Activated CD4-positive, alpha-beta T cell treated with anti-CD3 and anti-CD28 coated beads, Interleukin-10, Interleukin-2, amounts not matched to agents 100 ng/mL and 50 ng/mL, durations not matched to agents 16 hours and 8 hours (primary cell): ENCODE measurements around the gene WASHC4.
"Not testable (repeated sequence)": the region's sequence is repeated elsewhere in the genome, so short reads cannot be mapped to it uniquely, and the experiment has no call there.

Source experiments
- DNase-seq: peaks from one replicate; pipeline ENCODE4 v3.0.0-alpha.2; 2020

WASHC4 gene

DNA sequence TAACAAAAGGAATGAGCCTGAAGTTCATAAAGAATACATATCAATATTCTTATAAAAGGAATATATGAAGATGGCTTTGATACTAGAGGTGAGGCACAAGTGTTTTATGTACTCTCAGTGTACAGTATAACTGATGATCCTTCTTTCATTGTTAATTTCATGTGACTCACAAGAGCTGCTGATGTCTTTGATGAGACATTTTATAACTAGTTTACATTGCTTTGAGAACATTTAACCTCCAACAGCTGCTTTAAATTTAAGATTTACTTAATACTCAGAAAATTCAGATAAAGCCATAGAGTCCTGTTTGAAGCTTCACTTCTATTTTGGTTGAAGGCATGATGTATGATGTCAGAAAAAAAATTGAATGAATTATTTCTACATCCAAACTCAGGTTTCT, 59.8 kb downstream of the WASHC4 start:
- no peak for DNase-seq

DNA sequence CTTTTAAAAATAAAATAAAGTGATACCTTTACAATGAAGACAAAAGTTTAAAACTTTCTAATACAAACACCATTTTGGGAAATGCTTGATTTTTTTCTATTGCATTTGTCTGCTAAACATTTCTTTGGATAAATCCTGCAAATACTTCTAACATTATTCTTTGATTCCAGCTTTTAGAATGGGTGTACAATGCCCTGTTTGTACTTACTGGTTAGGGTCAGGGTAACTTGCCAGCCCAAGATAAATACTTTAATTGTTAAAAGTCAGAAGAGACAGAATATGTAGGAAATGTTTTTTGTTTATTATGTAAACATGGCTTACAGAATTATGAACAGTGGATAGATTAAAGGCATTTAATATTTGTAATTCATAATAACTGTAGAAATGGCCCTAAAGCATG, 60.5 kb downstream of the WASHC4 start:
- no peak for DNase-seq

DNA sequence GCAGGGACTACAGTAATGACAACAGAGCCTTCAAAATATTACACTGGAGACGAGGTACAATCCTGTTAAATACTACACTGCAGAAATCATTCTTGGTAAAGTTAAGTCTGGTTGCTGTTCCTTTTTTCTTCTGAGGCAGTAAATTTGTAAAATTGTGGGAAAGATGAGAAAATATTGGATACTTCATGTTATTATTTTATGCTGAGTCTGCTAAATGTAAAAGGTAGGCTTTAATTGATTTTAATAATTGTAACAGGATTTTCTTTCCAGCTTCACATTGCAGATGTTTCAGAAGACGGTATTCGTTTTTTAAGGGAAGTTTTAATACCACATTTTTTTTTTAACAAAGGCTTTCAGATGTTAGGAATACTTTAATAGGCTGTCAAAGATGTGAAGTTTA, 62.6 kb downstream of the WASHC4 start:
- DNase-seq, result no peak

GRCh38 chr12:105171691-105172436, 64.3 kb downstream of the WASHC4 start:
- DNase-seq, result no peak

- DNase-seq, result no peak
Observed at GRCh38 chr12:105175397-105175990, 68.0 kb downstream of the WASHC4 start.

- no peak for DNase-seq
Observed at GRCh38 chr12:105177208-105177607, 69.7 kb downstream of the WASHC4 start.

GRCh38 chr12:105179114-105179513, 71.6 kb downstream of the WASHC4 start:
- DNase-seq, result not testable (repeated sequence)

DNA sequence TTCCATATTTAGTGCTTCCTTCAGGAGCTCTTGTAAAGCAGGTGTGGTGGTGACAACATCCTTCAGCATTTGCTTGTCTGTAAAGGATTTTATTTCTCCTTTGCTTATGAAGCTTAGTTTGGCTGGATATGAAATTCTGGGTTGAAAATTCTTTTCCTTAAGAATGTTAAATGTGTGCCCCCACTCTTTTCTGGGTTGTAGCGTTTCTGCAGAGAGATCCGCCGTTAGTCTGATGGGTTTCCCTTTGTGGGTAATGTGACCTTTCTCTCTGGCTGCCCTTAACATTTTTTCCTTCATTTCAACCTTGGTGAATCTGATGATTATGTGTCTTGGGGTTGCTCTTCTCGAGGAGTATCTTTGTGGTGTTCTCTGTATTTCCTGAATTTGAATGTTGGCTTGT, 75.9 kb downstream of the WASHC4 start:
- DNase-seq, result not testable (repeated sequence)

DNA sequence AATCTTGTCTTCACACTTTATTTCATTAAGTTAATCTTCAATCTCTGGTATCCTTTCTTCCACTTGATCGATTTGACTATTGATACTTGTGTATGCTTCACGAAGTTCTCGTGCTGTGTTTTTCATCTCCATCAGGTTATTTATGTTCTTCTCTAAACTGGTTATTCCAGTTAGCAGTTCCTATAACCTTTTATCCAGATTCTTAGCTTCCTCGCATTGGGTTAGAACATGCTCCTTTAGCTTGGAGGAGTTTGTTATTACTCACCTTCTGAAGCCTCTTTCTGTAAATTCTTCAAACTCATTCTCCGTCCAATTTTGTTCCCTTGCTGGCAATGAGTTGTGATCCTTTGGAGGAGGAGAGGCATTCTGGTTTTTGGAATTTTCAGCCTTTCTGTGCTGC, 76.4 kb downstream of the WASHC4 start:
- DNase-seq, result not testable (repeated sequence)

DNA sequence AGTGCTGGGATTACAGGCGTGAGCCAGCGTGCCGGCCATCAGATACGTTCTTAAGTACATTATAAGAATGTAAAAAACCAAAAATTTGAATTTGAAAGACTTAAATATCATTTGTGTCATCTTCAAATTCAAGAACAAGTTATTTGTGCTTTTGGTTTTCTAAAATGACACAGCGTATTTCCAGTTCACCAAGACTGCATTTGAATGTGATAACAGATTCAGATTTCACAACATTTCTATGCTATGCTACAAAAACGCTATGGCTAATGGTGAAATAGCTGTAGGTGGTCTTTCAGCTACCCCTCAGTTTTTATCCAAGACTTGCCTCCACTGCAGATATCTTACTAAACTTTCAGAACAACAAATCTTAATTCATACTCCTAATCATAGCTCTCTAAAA, 81.8 kb downstream of the WASHC4 start:
- no peak for DNase-seq

GRCh38 chr12:105190530-105190929, 83.0 kb downstream of the WASHC4 start:
- DNase-seq, result no peak

GRCh38 chr12:105192624-105193225, 85.2 kb downstream of the WASHC4 start:
- DNase-seq, result no peak

DNA sequence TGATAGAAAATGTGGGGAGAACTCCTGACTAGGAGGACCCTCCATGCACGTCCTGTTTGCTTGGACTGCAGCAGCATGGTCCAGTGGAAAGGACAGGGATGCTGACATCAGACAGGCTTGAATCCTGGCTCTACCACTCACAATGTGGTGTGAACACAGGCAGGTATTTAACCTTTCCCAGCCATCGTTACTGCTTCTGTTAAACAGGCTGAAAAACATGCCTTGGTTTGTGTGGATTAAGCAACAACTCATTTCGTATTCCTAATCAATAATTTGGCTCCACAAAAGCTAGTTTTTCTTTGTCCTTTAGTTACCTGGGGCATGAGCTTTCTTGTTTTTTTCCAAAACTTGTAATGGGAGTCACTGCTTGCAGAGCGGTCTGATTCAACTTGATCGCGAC, 87.4 kb downstream of the WASHC4 start:
- no peak for DNase-seq

- DNase-seq, result no peak
Observed at GRCh38 chr12:105196090-105196489, 88.6 kb downstream of the WASHC4 start.

DNA sequence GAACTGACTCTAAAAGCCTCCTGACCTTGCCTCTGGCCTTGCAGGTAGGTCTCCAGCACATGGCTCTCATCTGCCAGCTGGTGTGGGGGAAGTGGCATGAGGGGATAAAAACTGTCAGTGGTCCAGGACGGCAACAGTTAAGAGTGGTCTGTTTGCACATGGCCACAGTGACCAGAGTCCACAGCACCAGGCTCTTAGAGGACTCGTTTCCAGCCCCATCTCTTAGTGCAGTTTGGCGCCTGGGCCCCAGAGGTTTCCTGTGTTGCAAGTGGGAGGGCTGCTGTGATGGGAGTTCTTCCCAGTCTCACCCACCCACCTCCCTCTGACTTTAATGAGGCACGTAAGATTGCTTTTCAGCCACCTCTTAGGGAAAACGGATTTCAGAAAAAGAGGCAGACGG, 91.4 kb downstream of the WASHC4 start:
- DNase-seq, result no peak

DNA sequence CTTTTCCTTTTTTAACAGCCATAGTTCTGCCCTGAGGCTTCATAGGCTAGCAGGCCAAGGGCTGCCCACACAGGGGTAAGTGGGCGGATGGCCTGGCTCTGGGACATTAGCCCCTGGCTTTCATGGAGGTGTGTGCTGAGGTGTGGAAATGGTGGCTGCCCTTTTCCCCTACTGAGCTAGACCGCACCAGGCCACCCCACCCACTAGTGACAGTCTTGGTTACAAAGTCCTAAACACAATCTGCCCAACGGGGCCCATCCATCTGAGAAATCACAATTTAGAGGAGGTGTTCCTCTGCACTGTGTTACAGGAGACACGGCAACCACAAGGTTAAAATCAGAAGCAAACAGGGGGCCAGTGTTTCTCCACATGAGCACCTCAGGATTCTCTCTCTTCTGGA, 92.9 kb downstream of the WASHC4 start:
- no peak for DNase-seq

DNA sequence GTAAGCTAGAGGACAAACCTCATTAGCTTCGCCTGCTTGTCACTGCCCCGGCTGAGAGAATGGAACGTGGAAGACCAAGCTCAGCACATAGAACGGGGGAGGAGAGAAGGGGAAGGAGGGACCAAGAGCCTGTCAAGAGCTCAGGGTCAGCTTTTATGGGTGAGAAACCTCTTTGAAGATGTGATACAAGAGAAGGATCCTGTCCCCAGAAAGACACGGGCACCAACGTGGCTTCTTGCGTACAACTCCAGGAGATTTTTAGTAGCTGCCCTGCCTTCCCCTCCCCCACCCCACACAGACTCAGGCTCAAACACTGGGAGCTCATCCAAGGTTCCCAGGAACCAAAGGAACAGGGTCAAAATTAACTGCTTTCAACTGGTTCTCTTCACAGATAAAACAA, 93.8 kb downstream of the WASHC4 start:
- DNase-seq, result no peak

- DNase-seq, result no peak
Observed at GRCh38 chr12:105202202-105202601, 94.7 kb downstream of the WASHC4 start.

DNA sequence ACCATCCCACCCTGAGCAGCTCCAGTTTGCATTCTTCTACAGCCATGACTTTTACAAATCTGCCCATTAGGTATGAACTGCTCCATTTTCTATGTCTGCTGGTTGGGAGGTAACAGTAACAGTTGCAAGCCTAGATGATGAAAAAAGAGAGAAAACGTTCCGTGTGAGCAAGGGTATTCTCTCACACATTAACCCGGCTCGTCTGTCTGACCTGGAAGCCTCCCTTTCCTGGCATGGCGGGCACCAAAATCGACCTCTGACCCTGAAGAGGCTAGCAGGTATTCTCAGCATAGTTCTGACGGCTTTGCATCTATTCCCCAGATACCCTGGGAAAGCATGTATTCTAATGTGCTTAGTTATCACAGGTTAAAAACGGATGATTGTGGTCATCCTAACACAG, 96.6 kb downstream of the WASHC4 start:
- no peak for DNase-seq

- peak; percentile 17 for DNase-seq
Observed at GRCh38 chr12:105204916-105205315, 97.4 kb downstream of the WASHC4 start.

GRCh38 chr12:105205322-105206048, 98.0 kb downstream of the WASHC4 start:
- DNase-seq, result no peak

- DNase-seq, result no peak
Observed at GRCh38 chr12:105206686-105207374, 99.3 kb downstream of the WASHC4 start.

- no peak for DNase-seq
Observed at GRCh38 chr12:105209091-105209490, 101.6 kb downstream of the WASHC4 start.
